K562 (cell line): Measurements from ENCODE around the gene AMIGO3. TPM values are rescaled to one million over a fixed set of nuclear protein-coding genes. Genes with fewer than 3 reads are reported as not detected.
A peak's percentile ranks its signal among the peaks of the same experiment; 100 is the strongest.

ENCODE experiments used
- NFATC3 ChIP-seq: fragments of 450-650 bp; IDR thresholded peaks from 2 replicates; pipeline ENCODE4 v1.6.1; 2017; ENCODE audit warnings: mild to moderate bottlenecking
- RAD21 ChIP-seq, 2 experiments: fragments of 250-450 bp in 1 of 2; fragments of 450-650 bp in 1 of 2; sonication (Bioruptor Pico) in 1 of 2; formaldehyde crosslinking in 1 of 2; IDR thresholded peaks in 1 of 2; conservative IDR thresholded peaks in 1 of 2; 2 replicates each; pipeline versions ENCODE4 v1.4.0 to v1.8.0; 2020 to 2022; ENCODE audit warnings: mild to moderate bottlenecking in 2 of 2, moderate library complexity in 1 of 2
- SRF ChIP-seq, 2 experiments: fragments of 250-450, 450-650 bp in 1 of 2; sonication (Bioruptor Pico) in 1 of 2; sonication (generic) in 1 of 2; formaldehyde crosslinking; IDR thresholded peaks; 2 replicates each; pipeline versions ENCODE4 v1.5.0 to v1.5.1; 2020 to 2022; ENCODE audit warnings: mild to moderate bottlenecking in 1 of 2, missing genetic modification reagents in 1 of 2
- TAF1 ChIP-seq: IDR thresholded peaks from 2 replicates; pipeline ENCODE4 v1.6.1; 2011; ENCODE audit warnings: mild to moderate bottlenecking, low read length, moderate library complexity; ENCODE audit not compliant: insufficient read depth, control insufficient read depth, severe bottlenecking; ENCODE audit errors: extremely low read depth
- TCFL5 ChIP-seq: fragments of 250-450 bp; sonication (Bioruptor Pico); conservative IDR thresholded peaks from 2 replicates; pipeline ENCODE4 v1.6.1; 2021; ENCODE audit warnings: mild to moderate bottlenecking, moderate library complexity, matching md5 sums
- polyA plus RNA-seq, 8 experiments: library from polyadenylated mRNA; depleted of rRNA in 4 of 8; stranded (reverse) in 5 of 8; unstranded in 3 of 8; fragments of >200 nt; fragmentation: Nextera tagmentation in 2 of 8; fragmentation: Illumina TruSeq in 1 of 8; extraction: Ambion mirVana in 2 of 8; extraction: Trizol in 1 of 8; gene quantifications; 2 replicates each; pipeline versions ENCODE4 v1.2.1 to v1.2.3, GENCODE V29; 2011 to 2014; ENCODE audit warnings: inconsistent platforms in 1 of 8, missing spikeins in 1 of 8
- total RNA-seq, 7 experiments: library from RNA; depleted of rRNA in 6 of 7; stranded (reverse); fragments of >200 nt in 6 of 7; fragmentation: Illumina TruSeq in 2 of 7; extraction: Trizol in 2 of 7; gene quantifications; 2 replicates each; pipeline versions ENCODE4 v1.2.1 to v1.2.3, GENCODE V29; 2011 to 2021; ENCODE audit warnings: low replicate concordance in 1 of 7
- TF ChIP-seq, protein P1 (sequence below), 2 experiments: fragments of 450-650 bp; formaldehyde crosslinking in 1 of 2; IDR thresholded peaks; 2 replicates each; pipeline versions ENCODE4 v1.4.0 to v1.6.1; 2014 to 2020; ENCODE audit warnings: mild to moderate bottlenecking in 2 of 2, borderline replicate concordance in 1 of 2, low read depth in 1 of 2
- TF ChIP-seq, protein P2 (sequence below): fragments of 250-450 bp; sonication (Bioruptor Pico); IDR thresholded peaks from 2 replicates; pipeline ENCODE4 v1.4.0; 2020
- TF ChIP-seq, protein P3 (sequence below), 3 experiments: IDR thresholded peaks in 2 of 3; conservative IDR thresholded peaks in 1 of 3; 2 replicates each; pipeline ENCODE4 v1.5.1; 2011 to 2012; ENCODE audit warnings: low read length in 3 of 3, mild to moderate bottlenecking in 3 of 3, control low read depth in 2 of 3, improper control_type of control experiment in 1 of 3, inconsistent platforms in 1 of 3, low read depth in 1 of 3, mixed read lengths in 1 of 3, moderate library complexity in 1 of 3; ENCODE audit not compliant: insufficient read depth in 2 of 3
- TF ChIP-seq, protein P4 (sequence below): IDR thresholded peaks from 2 replicates; pipeline ENCODE4 v1.6.1; 2011; ENCODE audit warnings: borderline replicate concordance, low read depth, mild to moderate bottlenecking, moderate library complexity, low read length; ENCODE audit not compliant: insufficient read depth, poor library complexity, severe bottlenecking

Gene AMIGO3
- total and polyA plus RNA-seq, 9 of the 15 experiments (the other 6 are each of a cell fraction or from before 2014, with no cell fraction given), result 0.13 to 2.8 (median 0.44) TPM; not detected in 4

DNA sequence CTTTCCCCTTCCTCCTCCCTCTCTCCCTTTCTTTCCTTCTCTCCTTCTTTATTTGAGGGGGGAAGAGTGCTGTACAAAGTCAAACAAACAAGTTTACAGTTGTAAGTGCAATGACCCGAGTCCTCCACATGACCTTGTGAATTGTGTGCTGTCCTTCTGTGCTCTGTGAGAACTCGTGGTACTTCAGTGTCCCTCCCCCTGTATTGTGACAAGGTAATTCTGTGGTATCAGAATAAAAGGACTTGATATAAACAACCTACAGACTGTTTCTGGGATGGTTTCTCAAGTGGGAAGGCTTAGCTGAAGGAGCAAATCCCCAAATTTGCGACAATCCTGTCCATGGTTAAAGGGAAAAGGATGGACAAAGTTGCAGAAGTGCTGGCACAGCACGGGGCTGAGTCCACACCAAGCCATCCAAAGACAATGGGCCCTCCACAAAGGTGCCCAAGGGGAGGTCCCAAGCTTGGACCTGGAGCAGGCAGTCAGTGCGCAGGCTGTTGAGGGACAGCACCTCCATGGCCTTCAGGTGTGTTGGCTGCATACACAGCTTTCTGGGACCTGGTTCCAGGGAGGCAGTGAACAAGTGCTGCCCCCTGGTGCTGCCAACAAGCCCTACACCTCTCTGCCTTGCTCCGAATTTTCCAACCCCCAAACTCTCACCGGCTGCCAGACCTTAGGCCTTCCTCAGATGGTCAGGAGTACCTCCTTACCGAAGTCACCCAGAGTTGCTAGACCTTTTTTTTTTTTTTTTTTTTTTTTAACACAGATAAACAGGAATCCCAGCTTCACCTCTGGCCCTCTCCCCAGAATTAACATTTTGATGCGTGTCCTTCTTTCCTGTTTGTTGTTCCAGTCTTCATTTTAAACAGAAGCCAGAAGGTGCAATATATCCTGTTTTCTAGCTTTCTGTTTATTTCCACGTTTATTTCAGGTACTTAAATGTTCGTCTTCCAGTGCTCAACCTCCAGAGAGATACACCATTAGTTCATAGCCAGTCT lies 47.9 kb downstream of the AMIGO3 start (continued):
- TF ChIP-seq TAF1 (no peak), TCFL5 (CRISPR knock-in tag) (no peak), SRF (CRISPR knock-in tag; IDR thresholded peaks at IDR 0.05) (peak in 1 of 2 experiments; percentile 92; a peak in 1 of 4 replicates), RAD21 (CRISPR knock-in tag; conservative IDR thresholded peaks at IDR 0.05 in 1 of 2, IDR thresholded peaks at IDR 0.05 in 1 of 2) (peak; percentile 65 to 83), NFATC3 (no peak)
- TF ChIP-seq, protein P1, sequence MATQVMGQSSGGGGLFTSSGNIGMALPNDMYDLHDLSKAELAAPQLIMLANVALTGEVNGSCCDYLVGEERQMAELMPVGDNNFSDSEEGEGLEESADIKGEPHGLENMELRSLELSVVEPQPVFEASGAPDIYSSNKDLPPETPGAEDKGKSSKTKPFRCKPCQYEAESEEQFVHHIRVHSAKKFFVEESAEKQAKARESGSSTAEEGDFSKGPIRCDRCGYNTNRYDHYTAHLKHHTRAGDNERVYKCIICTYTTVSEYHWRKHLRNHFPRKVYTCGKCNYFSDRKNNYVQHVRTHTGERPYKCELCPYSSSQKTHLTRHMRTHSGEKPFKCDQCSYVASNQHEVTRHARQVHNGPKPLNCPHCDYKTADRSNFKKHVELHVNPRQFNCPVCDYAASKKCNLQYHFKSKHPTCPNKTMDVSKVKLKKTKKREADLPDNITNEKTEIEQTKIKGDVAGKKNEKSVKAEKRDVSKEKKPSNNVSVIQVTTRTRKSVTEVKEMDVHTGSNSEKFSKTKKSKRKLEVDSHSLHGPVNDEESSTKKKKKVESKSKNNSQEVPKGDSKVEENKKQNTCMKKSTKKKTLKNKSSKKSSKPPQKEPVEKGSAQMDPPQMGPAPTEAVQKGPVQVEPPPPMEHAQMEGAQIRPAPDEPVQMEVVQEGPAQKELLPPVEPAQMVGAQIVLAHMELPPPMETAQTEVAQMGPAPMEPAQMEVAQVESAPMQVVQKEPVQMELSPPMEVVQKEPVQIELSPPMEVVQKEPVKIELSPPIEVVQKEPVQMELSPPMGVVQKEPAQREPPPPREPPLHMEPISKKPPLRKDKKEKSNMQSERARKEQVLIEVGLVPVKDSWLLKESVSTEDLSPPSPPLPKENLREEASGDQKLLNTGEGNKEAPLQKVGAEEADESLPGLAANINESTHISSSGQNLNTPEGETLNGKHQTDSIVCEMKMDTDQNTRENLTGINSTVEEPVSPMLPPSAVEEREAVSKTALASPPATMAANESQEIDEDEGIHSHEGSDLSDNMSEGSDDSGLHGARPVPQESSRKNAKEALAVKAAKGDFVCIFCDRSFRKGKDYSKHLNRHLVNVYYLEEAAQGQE (IDR thresholded peaks at IDR 0.05; ENCODE audit: borderline replicate concordance), result peak; percentile 80
- TF ChIP-seq, protein P1 (CRISPR knock-in tag; IDR thresholded peaks at IDR 0.05; ENCODE audit: low read depth), result no peak
- TF ChIP-seq, protein P2, sequence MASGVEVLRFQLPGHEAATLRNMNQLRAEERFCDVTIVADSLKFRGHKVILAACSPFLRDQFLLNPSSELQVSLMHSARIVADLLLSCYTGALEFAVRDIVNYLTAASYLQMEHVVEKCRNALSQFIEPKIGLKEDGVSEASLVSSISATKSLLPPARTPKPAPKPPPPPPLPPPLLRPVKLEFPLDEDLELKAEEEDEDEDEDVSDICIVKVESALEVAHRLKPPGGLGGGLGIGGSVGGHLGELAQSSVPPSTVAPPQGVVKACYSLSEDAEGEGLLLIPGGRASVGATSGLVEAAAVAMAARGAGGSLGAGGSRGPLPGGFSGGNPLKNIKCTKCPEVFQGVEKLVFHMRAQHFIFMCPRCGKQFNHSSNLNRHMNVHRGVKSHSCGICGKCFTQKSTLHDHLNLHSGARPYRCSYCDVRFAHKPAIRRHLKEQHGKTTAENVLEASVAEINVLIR (CRISPR knock-in tag), result no peak
- TF ChIP-seq, protein P3, sequence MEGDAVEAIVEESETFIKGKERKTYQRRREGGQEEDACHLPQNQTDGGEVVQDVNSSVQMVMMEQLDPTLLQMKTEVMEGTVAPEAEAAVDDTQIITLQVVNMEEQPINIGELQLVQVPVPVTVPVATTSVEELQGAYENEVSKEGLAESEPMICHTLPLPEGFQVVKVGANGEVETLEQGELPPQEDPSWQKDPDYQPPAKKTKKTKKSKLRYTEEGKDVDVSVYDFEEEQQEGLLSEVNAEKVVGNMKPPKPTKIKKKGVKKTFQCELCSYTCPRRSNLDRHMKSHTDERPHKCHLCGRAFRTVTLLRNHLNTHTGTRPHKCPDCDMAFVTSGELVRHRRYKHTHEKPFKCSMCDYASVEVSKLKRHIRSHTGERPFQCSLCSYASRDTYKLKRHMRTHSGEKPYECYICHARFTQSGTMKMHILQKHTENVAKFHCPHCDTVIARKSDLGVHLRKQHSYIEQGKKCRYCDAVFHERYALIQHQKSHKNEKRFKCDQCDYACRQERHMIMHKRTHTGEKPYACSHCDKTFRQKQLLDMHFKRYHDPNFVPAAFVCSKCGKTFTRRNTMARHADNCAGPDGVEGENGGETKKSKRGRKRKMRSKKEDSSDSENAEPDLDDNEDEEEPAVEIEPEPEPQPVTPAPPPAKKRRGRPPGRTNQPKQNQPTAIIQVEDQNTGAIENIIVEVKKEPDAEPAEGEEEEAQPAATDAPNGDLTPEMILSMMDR (IDR thresholded peaks at IDR 0.05 in 2 of 3, conservative IDR thresholded peaks at IDR 0.05 in 1 of 3; ENCODE audit: insufficient read depth in 2 of 3, low read depth in 1 of 3, low read length in 3 of 3), result peak; percentile 81 to 82 (median 82)
- TF ChIP-seq, protein P4, sequence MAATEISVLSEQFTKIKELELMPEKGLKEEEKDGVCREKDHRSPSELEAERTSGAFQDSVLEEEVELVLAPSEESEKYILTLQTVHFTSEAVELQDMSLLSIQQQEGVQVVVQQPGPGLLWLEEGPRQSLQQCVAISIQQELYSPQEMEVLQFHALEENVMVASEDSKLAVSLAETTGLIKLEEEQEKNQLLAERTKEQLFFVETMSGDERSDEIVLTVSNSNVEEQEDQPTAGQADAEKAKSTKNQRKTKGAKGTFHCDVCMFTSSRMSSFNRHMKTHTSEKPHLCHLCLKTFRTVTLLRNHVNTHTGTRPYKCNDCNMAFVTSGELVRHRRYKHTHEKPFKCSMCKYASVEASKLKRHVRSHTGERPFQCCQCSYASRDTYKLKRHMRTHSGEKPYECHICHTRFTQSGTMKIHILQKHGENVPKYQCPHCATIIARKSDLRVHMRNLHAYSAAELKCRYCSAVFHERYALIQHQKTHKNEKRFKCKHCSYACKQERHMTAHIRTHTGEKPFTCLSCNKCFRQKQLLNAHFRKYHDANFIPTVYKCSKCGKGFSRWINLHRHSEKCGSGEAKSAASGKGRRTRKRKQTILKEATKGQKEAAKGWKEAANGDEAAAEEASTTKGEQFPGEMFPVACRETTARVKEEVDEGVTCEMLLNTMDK, result peak; percentile 50
